Sigmoid colon (tissue), 7 donors: ENCODE measurements around the gene DCTN3. TPM values are rescaled to one million over a fixed set of nuclear protein-coding genes. Genes with fewer than 3 reads are reported as not detected.

Experiments
- DNase-seq: peaks from one replicate; pipeline ENCODE4 v3.0.0-alpha.2; 2019
- H3K27ac ChIP-seq, 4 donors: fragments of 200-600 bp; sonication (generic); one replicate each; pipeline ENCODE4 v1.5.1; 2016 to 2019; ENCODE audit warnings: mild to moderate bottlenecking in 1 of 4
- H3K27me3 ChIP-seq, 3 donors: fragments of 200-600 bp; sonication (generic); one replicate each; pipeline ENCODE4 v1.5.1; 2019; ENCODE audit warnings: mild to moderate bottlenecking in 1 of 3
- H3K36me3 ChIP-seq, 4 donors: fragments of 200-600 bp; sonication (generic); one replicate each; pipeline ENCODE4 v1.5.1; 2016 to 2019
- H3K4me1 ChIP-seq, 4 donors: fragments of 200-600 bp; sonication (generic); one replicate each; pipeline ENCODE4 v1.5.1; 2017 to 2019
- H3K4me3 ChIP-seq, 4 donors: fragments of 200-600 bp; sonication (generic); one replicate each; pipeline ENCODE4 v1.5.1; 2017 to 2019; ENCODE audit warnings: mild to moderate bottlenecking in 2 of 4, moderate library complexity in 1 of 4
- H3K9me3 ChIP-seq, 4 donors: fragments of 200-600 bp in 3 of 4; sonication (generic) in 3 of 4; one replicate each; pipeline versions ENCODE4 v1.5.1 to v1.6.1; 2013 to 2019
- CTCF ChIP-seq, 4 experiments: fragments of 450-650 bp in 3 of 4; fragments of 200-600 bp in 1 of 4; IDR thresholded peaks; one replicate each; pipeline ENCODE4 v1.5.1; 2016 to 2019; ENCODE audit warnings: antibody characterized with exemption in 4 of 4, mild to moderate bottlenecking in 3 of 4, moderate library complexity in 2 of 4
- EP300 ChIP-seq, 4 donors: sonication (generic); formaldehyde crosslinking; IDR thresholded peaks; one replicate each; pipeline ENCODE4 v1.6.1; 2017; ENCODE audit warnings: antibody characterized with exemption in 4 of 4
- POLR2A ChIP-seq, 2 donors: fragments of 450-650 bp; IDR thresholded peaks; one replicate each; pipeline ENCODE4 v1.6.1; 2016; ENCODE audit warnings: antibody characterized with exemption in 2 of 2, mild to moderate bottlenecking in 2 of 2, moderate library complexity in 2 of 2
- POLR2AphosphoS5 ChIP-seq, 4 donors: sonication (generic); formaldehyde crosslinking; IDR thresholded peaks; one replicate each; pipeline ENCODE4 v1.6.1; 2017; ENCODE audit warnings: antibody characterized with exemption in 4 of 4
- WGBS, 2 donors: extraction: QIAGEN DNeasy Blood & Tissue Kit; methylation state at CpG; one replicate each; pipeline ENCODE4 v1.1.7; 2013; 5-methylcytosine and 5-hydroxymethylcytosine counted together
- intact Hi-C: fragments of 100-400 bp; cut with DNase I; formaldehyde crosslinking; loops from one replicate; pipeline ENCODE4 v1.15.1; 2023
- polyA plus RNA-seq, 3 donors: library from polyadenylated mRNA; stranded (reverse); fragments of 200-250 nt; gene quantifications; one replicate each; pipeline ENCODE4 v1.2.3, GENCODE V29; 2013
- total RNA-seq, 4 donors: library from RNA; depleted of rRNA; stranded (reverse); fragments of >200 nt; gene quantifications; one replicate each; pipeline ENCODE4 v1.1.0, GENCODE V29; 2016
- donor health status: healthy with polysubstance abuse.
- donor health status: Bipolar disorder and iron deficiency.
- donor health status: healthy.

The DCTN3 gene
- total and polyA plus RNA-seq, 7 donors = 59.6 to 122 (median 90.7) TPM

- intact Hi-C loops = no loop called here
Observed at GRCh38 chr9:34627716-34628655, 7.7 kb upstream of the DCTN3 start.

GRCh38 chr9:34625186-34625486 lies 4.8 kb upstream of the DCTN3 start:
- no peaks in the 10 kb centered on the region for H3K36me3 ChIP-seq
- H3K9me3 ChIP-seq = no peaks in the 10 kb centered on the region
- no peak for TF ChIP-seq EP300 (IDR thresholded peaks at IDR 0.05)
- no peak for TF ChIP-seq POLR2A (IDR thresholded peaks at IDR 0.05)
- no peak for TF ChIP-seq CTCF (IDR thresholded peaks at IDR 0.05)
- no peak for TF ChIP-seq POLR2AphosphoS5 (IDR thresholded peaks at IDR 0.05)
- H3K27me3 ChIP-seq = peaks cover 56 to 85% (median 76%) of the 10 kb centered on the region in 3 donors
- no peak overlapping the region for H3K4me3 ChIP-seq
- DNase-seq = no peak
- 48 to 66% methylated on average over 3 of the region's 3 CpGs for WGBS, 2 donors
- intact Hi-C loops = no loop called here
- peaks cover 0 to 33% (median 26%) of the 10 kb centered on the region in 4 donors for H3K4me1 ChIP-seq
- H3K27ac ChIP-seq = no peak overlapping the region

More at GRCh38 chr9:34627716-34628655, 7.7 kb upstream of the DCTN3 start:
- 34 to 37% methylated on average over 20 of the region's 20 CpGs for WGBS, 2 donors
- H3K36me3 ChIP-seq = no peaks in the 10 kb centered on the region
- H3K9me3 ChIP-seq = no peaks in the 10 kb centered on the region
- peaks cover 56 to 72% (median 66%) of the 10 kb centered on the region in 3 donors for H3K27me3 ChIP-seq
- peak overlapping the region; percentile 11 to 53 (median 37) for H3K4me3 ChIP-seq
- H3K4me1 ChIP-seq = peaks cover 0 to 28% (median 24%) of the 10 kb centered on the region in 4 donors
- no peak for TF ChIP-seq CTCF (IDR thresholded peaks at IDR 0.05)
- no peak for TF ChIP-seq POLR2AphosphoS5 (IDR thresholded peaks at IDR 0.05)
- no peak for TF ChIP-seq EP300 (IDR thresholded peaks at IDR 0.05)
- no peak for TF ChIP-seq POLR2A (IDR thresholded peaks at IDR 0.05)
- no peak for DNase-seq
- H3K27ac ChIP-seq = no peak overlapping the region

GRCh38 chr9:34624475-34625185 lies 4.3 kb upstream of the DCTN3 start:
- H3K27ac ChIP-seq = no peak overlapping the region
- 18 to 28% methylated on average over 39 of the region's 39 CpGs for WGBS, 2 donors

More at GRCh38 chr9:34624475-34625185, 4.3 kb upstream of the DCTN3 start:
- no peak for DNase-seq
- Histone ChIP-seq H3K4me3 (no peak overlapping the region), H3K36me3 (no peaks in the 10 kb centered on the region), H3K4me1 (peaks cover 0 to 37% (median 29%) of the 10 kb centered on the region in 4 donors), H3K27me3 (peaks cover 55 to 80% (median 75%) of the 10 kb centered on the region in 3 donors), H3K9me3 (no peaks in the 10 kb centered on the region)
- intact Hi-C loops = no loop called here
- TF ChIP-seq EP300 (IDR thresholded peaks at IDR 0.05) = no peak
- no peak for TF ChIP-seq POLR2AphosphoS5 (IDR thresholded peaks at IDR 0.05)
- TF ChIP-seq CTCF (IDR thresholded peaks at IDR 0.05) = no peak
- no peak for TF ChIP-seq POLR2A (IDR thresholded peaks at IDR 0.05)
